Left ventricle myocardium inferior (tissue), 1 donor: ENCODE data around the gene SLC25A21. TPM values are rescaled to one million over a fixed set of nuclear protein-coding genes. Genes with fewer than 3 reads are reported as not detected.

Source experiments
- DNase-seq: peaks from one replicate; pipeline ENCODE4 v3.0.0-alpha.2; 2020
- H3K27ac ChIP-seq: fragments of 200-600 bp; replicated peaks from 2 replicates; pipeline ENCODE4 v1.8.0; 2021
- H3K27me3 ChIP-seq: fragments of 200-600 bp; 2 replicates; pipeline ENCODE4 v1.8.0; 2021; ENCODE audit warnings: low read depth
- H3K36me3 ChIP-seq: fragments of 200-600 bp; 2 replicates; pipeline ENCODE4 v1.8.0; 2021
- H3K4me1 ChIP-seq: fragments of 200-600 bp; 2 replicates; pipeline ENCODE4 v1.8.0; 2021
- H3K4me3 ChIP-seq: fragments of 200-600 bp; 2 replicates; pipeline ENCODE4 v1.8.0; 2021; ENCODE audit warnings: mild to moderate bottlenecking, moderate library complexity
- H3K9me3 ChIP-seq: fragments of 200-600 bp; replicated peaks from 2 replicates; pipeline ENCODE4 v1.8.0; 2021
- intact Hi-C: fragments of 100-400 bp; cut with micrococcal nuclease; formaldehyde crosslinking; loops from one replicate; pipeline ENCODE4 v1.11.0; 2022
- total RNA-seq: library from RNA; stranded (reverse); fragmentation: NEBNext Ultra II Directional; extraction: Animal tissue kit (Norgen Biotek cat#: 25700); gene quantifications from one replicate; pipeline ENCODE4 v1.2.1, GENCODE V29; 2021
- TF ChIP-seq, protein P1 (sequence below): fragments of 200-600 bp; IDR thresholded peaks from 2 replicates; pipeline ENCODE4 v1.8.0; 2021; ENCODE audit warnings: antibody characterized with exemption, mild to moderate bottlenecking, borderline replicate concordance
- donor health status: DM: no; HTN: yes; CAD: no; lungs with severe emphysema.

Gene SLC25A21
- total RNA-seq, 1 donor from 2014 or later, result 0.77 TPM

DNA sequence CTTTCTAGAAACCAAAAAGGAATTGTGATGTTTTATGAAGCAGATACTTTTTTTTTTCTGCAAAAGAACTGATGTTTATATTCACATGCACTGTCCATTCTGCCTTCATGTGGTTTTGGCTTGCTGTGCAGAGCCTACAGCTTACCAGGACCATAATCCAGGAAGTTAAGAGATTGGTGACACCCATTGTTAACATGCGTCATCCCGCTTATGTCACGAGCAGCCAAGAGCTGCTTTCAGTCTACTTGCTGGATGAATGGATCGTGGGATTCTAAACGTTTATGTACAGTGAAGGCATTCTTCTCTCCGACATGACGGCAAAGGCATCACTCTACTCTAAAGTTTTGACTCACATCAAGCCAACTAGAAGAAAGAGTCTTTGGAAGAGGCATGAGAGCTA lies 434.1 kb downstream of the SLC25A21 start:
- H3K36me3 ChIP-seq, result no peaks in the 10 kb centered on the region
- peaks cover 18% of the 10 kb centered on the region for H3K27me3 ChIP-seq
- H3K4me3 ChIP-seq, result no peak overlapping the region
- intact Hi-C loops, result no loop called here
- H3K27ac ChIP-seq, result no peak overlapping the region
- no peak for DNase-seq
- TF ChIP-seq, protein P1, sequence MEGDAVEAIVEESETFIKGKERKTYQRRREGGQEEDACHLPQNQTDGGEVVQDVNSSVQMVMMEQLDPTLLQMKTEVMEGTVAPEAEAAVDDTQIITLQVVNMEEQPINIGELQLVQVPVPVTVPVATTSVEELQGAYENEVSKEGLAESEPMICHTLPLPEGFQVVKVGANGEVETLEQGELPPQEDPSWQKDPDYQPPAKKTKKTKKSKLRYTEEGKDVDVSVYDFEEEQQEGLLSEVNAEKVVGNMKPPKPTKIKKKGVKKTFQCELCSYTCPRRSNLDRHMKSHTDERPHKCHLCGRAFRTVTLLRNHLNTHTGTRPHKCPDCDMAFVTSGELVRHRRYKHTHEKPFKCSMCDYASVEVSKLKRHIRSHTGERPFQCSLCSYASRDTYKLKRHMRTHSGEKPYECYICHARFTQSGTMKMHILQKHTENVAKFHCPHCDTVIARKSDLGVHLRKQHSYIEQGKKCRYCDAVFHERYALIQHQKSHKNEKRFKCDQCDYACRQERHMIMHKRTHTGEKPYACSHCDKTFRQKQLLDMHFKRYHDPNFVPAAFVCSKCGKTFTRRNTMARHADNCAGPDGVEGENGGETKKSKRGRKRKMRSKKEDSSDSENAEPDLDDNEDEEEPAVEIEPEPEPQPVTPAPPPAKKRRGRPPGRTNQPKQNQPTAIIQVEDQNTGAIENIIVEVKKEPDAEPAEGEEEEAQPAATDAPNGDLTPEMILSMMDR, result no peak
- H3K4me1 ChIP-seq, result no peaks in the 10 kb centered on the region
- no peaks in the 10 kb centered on the region for H3K9me3 ChIP-seq

GRCh38 chr14:36726128-36726527 lies 446.3 kb downstream of the SLC25A21 start:
- intact Hi-C loops, result no loop called here
- H3K27ac ChIP-seq, result no peak overlapping the region
- H3K4me3 ChIP-seq, result no peak overlapping the region
- TF ChIP-seq, protein P1, result no peak
- DNase-seq, result no peak
- no peaks in the 10 kb centered on the region for H3K4me1 ChIP-seq
- no peaks in the 10 kb centered on the region for H3K9me3 ChIP-seq
- peaks cover 12% of the 10 kb centered on the region for H3K27me3 ChIP-seq
- no peaks in the 10 kb centered on the region for H3K36me3 ChIP-seq

- intact Hi-C loops, result no loop called here
- Histone ChIP-seq H3K4me1 (no peaks in the 10 kb centered on the region), H3K9me3 (no peaks in the 10 kb centered on the region), H3K4me3 (no peak overlapping the region), H3K27me3 (peaks cover 22% of the 10 kb centered on the region), H3K36me3 (no peaks in the 10 kb centered on the region), H3K27ac (no peak overlapping the region)
- TF ChIP-seq, protein P1, result no peak
- no peak for DNase-seq
Measured at GRCh38 chr14:36724162-36724561, 448.2 kb downstream of the SLC25A21 start.

DNA sequence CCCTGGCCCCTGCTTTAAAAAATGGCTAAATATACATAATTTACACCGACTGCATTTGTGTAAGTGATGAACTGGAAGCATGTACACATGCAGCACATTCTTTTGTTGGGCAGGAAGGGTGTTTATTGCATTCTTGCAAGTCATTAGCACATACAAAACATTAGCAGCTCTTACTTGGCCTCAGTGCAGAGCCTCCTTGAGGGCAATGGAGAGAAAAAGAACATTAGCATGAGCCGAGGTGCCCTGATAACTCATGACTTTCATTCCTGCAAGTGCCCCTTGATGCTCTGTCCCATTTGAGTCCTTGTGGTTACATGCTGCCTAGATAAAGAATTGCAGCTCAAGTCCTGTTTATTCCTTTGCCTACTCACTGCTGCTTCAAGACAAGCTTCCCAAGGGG lies 448.9 kb downstream of the SLC25A21 start:
- no peak for DNase-seq
- peaks cover 27% of the 10 kb centered on the region for H3K27me3 ChIP-seq
- H3K27ac ChIP-seq, result no peak overlapping the region
- H3K9me3 ChIP-seq, result no peaks in the 10 kb centered on the region
- intact Hi-C loops, result no loop called here
- TF ChIP-seq, protein P1, result no peak
- H3K4me1 ChIP-seq, result no peaks in the 10 kb centered on the region
- no peak overlapping the region for H3K4me3 ChIP-seq
- no peaks in the 10 kb centered on the region for H3K36me3 ChIP-seq

- H3K36me3 ChIP-seq, result no peaks in the 10 kb centered on the region
- H3K9me3 ChIP-seq, result no peaks in the 10 kb centered on the region
- intact Hi-C loops, result no loop called here
- no peak overlapping the region for H3K4me3 ChIP-seq
- peaks cover 25% of the 10 kb centered on the region for H3K27me3 ChIP-seq
- DNase-seq, result no peak
- no peaks in the 10 kb centered on the region for H3K4me1 ChIP-seq
- TF ChIP-seq, protein P1, result no peak
- H3K27ac ChIP-seq, result no peak overlapping the region
Measured at GRCh38 chr14:36721877-36722276, 450.5 kb downstream of the SLC25A21 start.

DNA sequence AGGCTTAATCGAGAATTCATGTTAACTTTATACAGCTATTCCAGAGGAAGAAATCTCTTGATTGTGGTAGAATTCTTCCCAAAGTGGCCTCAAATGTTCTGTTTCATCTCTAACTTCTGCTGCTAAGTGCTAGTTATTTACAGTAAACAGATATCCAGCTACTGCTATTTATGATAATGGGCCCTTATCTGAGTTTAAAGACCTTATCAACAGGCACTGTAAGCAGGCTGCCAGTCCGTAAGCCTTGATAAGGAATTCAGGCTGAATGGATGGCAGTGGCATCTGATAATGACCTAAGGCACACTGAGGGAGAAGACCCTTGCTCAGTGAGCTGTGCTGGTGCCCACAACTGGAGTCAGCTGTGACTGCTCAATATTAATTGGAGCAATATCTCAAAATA lies 451.7 kb downstream of the SLC25A21 start:
- no peaks in the 10 kb centered on the region for H3K36me3 ChIP-seq
- DNase-seq, result no peak
- H3K4me1 ChIP-seq, result no peaks in the 10 kb centered on the region
- H3K27me3 ChIP-seq, result peaks cover 25% of the 10 kb centered on the region
- intact Hi-C loops, result no loop called here
- TF ChIP-seq, protein P1, result no peak
- no peak overlapping the region for H3K27ac ChIP-seq
- H3K4me3 ChIP-seq, result no peak overlapping the region
- H3K9me3 ChIP-seq, result no peaks in the 10 kb centered on the region
